Loucy (cell line): ENCODE results near the gene CIROP.

Source experiments
- H2AFZ ChIP-seq: fragments of 200-600 bp; sonication (generic); 2 replicates; pipeline ENCODE4 v1.6.0; 2016; ENCODE audit warnings: antibody characterized with exemption, mild to moderate bottlenecking, low read length, moderate library complexity
- H3F3A ChIP-seq: fragments of 200-600 bp; 2 replicates; pipeline ENCODE4 v1.6.0; 2016; ENCODE audit warnings: antibody characterized with exemption, low read depth, mild to moderate bottlenecking
- H3K27me3 ChIP-seq: fragments of 200-600 bp; sonication (generic); 2 replicates; pipeline ENCODE4 v1.6.1; 2014; ENCODE audit warnings: low read length, mild to moderate bottlenecking; ENCODE audit not compliant: insufficient read depth, poor library complexity, severe bottlenecking
- H3K36me3 ChIP-seq: fragments of 200-600 bp; sonication (generic); 2 replicates; pipeline ENCODE4 v1.6.1; 2016; ENCODE audit warnings: low read length; ENCODE audit not compliant: insufficient read depth
- H3K4me1 ChIP-seq: fragments of 200-600 bp; sonication (generic); 2 replicates; pipeline ENCODE4 v1.5.1; 2014; ENCODE audit warnings: low read length, mild to moderate bottlenecking; ENCODE audit not compliant: insufficient read depth, poor library complexity, severe bottlenecking
- H3K4me2 ChIP-seq: fragments of 200-600 bp; sonication (generic); 2 replicates; pipeline ENCODE4 v1.6.0; 2014; ENCODE audit warnings: antibody characterized with exemption, low read length, low read depth, mild to moderate bottlenecking; ENCODE audit not compliant: poor library complexity, severe bottlenecking
- H3K4me3 ChIP-seq: fragments of 200-600 bp; sonication (generic); 2 replicates; pipeline ENCODE4 v1.5.1; 2014; ENCODE audit warnings: low read length, mild to moderate bottlenecking, mixed read lengths; ENCODE audit not compliant: poor library complexity, severe bottlenecking
- H3K79me2 ChIP-seq: fragments of 200-600 bp; sonication (generic); 2 replicates; pipeline ENCODE4 v1.6.1; 2014; ENCODE audit warnings: low read length; ENCODE audit not compliant: insufficient read depth
- H3K9ac ChIP-seq: fragments of 200-600 bp; sonication (generic); 2 replicates; pipeline ENCODE4 v1.6.0; 2014; ENCODE audit warnings: mild to moderate bottlenecking, low read depth, low read length, moderate library complexity; ENCODE audit not compliant: poor library complexity, severe bottlenecking
- H3K9me2 ChIP-seq: fragments of 200-600 bp; sonication (generic); replicated peaks from 2 replicates; pipeline ENCODE4 v1.6.1; 2016; ENCODE audit warnings: low read depth, low read length, mixed read lengths
- H3K9me3 ChIP-seq: fragments of 200-600 bp; sonication (generic); 2 replicates; pipeline ENCODE4 v1.6.1; 2014; ENCODE audit warnings: mild to moderate bottlenecking, antibody characterized with exemption, low read length, low read depth; ENCODE audit not compliant: insufficient read depth
- H4K20me1 ChIP-seq: fragments of 200-600 bp; sonication (generic); 2 replicates; pipeline ENCODE4 v1.6.0; 2014; ENCODE audit warnings: antibody characterized with exemption, low read length, mild to moderate bottlenecking; ENCODE audit not compliant: insufficient read depth, poor library complexity, severe bottlenecking
- EZH2phosphoT487 ChIP-seq: fragments of 200-600 bp; IDR thresholded peaks from 2 replicates; pipeline ENCODE4 v1.6.1; 2018; ENCODE audit warnings: antibody characterized with exemption, mild to moderate bottlenecking, moderate library complexity, borderline replicate concordance
- TF ChIP-seq, protein P1 (sequence below): fragments of 200-600 bp; sonication (generic); conservative IDR thresholded peaks from 2 replicates; pipeline ENCODE4 v1.5.1; 2014; ENCODE audit warnings: mild to moderate bottlenecking, antibody characterized with exemption, low read length

Gene CIROP

GRCh38 chr14:23137192-23137812 lies 32.5 kb upstream of the CIROP start:
- H3K9me2 ChIP-seq, result no peaks in the 10 kb centered on the region
- no peaks in the 10 kb centered on the region for H3K4me1 ChIP-seq
- H2AFZ ChIP-seq, result no peak overlapping the region
- no peaks in the 10 kb centered on the region for H3K79me2 ChIP-seq
- no peaks in the 10 kb centered on the region for H4K20me1 ChIP-seq
- no peaks in the 10 kb centered on the region for H3F3A ChIP-seq
- H3K36me3 ChIP-seq, result no peaks in the 10 kb centered on the region
- H3K27me3 ChIP-seq, result no peaks in the 10 kb centered on the region
- H3K9me3 ChIP-seq, result no peaks in the 10 kb centered on the region
- no peak overlapping the region for H3K4me2 ChIP-seq
- TF ChIP-seq, protein P1, sequence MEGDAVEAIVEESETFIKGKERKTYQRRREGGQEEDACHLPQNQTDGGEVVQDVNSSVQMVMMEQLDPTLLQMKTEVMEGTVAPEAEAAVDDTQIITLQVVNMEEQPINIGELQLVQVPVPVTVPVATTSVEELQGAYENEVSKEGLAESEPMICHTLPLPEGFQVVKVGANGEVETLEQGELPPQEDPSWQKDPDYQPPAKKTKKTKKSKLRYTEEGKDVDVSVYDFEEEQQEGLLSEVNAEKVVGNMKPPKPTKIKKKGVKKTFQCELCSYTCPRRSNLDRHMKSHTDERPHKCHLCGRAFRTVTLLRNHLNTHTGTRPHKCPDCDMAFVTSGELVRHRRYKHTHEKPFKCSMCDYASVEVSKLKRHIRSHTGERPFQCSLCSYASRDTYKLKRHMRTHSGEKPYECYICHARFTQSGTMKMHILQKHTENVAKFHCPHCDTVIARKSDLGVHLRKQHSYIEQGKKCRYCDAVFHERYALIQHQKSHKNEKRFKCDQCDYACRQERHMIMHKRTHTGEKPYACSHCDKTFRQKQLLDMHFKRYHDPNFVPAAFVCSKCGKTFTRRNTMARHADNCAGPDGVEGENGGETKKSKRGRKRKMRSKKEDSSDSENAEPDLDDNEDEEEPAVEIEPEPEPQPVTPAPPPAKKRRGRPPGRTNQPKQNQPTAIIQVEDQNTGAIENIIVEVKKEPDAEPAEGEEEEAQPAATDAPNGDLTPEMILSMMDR, result no peak
- no peak overlapping the region for H3K4me3 ChIP-seq
- no peak overlapping the region for H3K9ac ChIP-seq

- Histone ChIP-seq H3K9me2 (no peaks in the 10 kb centered on the region), H3K79me2 (no peaks in the 10 kb centered on the region), H3K27me3 (no peaks in the 10 kb centered on the region), H4K20me1 (no peaks in the 10 kb centered on the region), H2AFZ (no peak overlapping the region), H3K9me3 (no peaks in the 10 kb centered on the region), H3K9ac (no peak overlapping the region), H3K4me2 (no peak overlapping the region), H3K4me1 (no peaks in the 10 kb centered on the region), H3K4me3 (no peak overlapping the region), H3F3A (no peaks in the 10 kb centered on the region), H3K36me3 (no peaks in the 10 kb centered on the region)
- TF ChIP-seq, protein P1, result no peak
- no peak for TF ChIP-seq EZH2phosphoT487
Measured at GRCh38 chr14:23136566-23137133, 31.9 kb upstream of the CIROP start.

- H3K4me1 ChIP-seq, result no peaks in the 10 kb centered on the region
- no peak overlapping the region for H3K4me3 ChIP-seq
- no peaks in the 10 kb centered on the region for H3K79me2 ChIP-seq
- H3K4me2 ChIP-seq, result no peak overlapping the region
- no peak overlapping the region for H3K9ac ChIP-seq
- no peaks in the 10 kb centered on the region for H3F3A ChIP-seq
- H3K27me3 ChIP-seq, result no peaks in the 10 kb centered on the region
- no peaks in the 10 kb centered on the region for H3K9me3 ChIP-seq
- H3K9me2 ChIP-seq, result no peaks in the 10 kb centered on the region
- H3K36me3 ChIP-seq, result no peaks in the 10 kb centered on the region
- H4K20me1 ChIP-seq, result no peaks in the 10 kb centered on the region
- no peak overlapping the region for H2AFZ ChIP-seq
- TF ChIP-seq EZH2phosphoT487, result no peak
- TF ChIP-seq, protein P1, result no peak
Measured at GRCh38 chr14:23132970-23133369, 28.2 kb upstream of the CIROP start.
